SKM-1 (cell line): Measurements from ENCODE around the gene MYO7A.

Experiments used
- DNase-seq: peaks from one replicate; lab custom pipeline; 2025; ENCODE audit not compliant: unreplicated experiment; lab: John Stamatoyannopoulos, UW

MYO7A gene

GRCh38 chr11:77198440-77198849 is 70.4 kb downstream of the MYO7A start:
- peak; percentile 35 for DNase-seq

- no peak for DNase-seq
Measured at GRCh38 chr11:77199137-77199745, 71.2 kb downstream of the MYO7A start.

DNA sequence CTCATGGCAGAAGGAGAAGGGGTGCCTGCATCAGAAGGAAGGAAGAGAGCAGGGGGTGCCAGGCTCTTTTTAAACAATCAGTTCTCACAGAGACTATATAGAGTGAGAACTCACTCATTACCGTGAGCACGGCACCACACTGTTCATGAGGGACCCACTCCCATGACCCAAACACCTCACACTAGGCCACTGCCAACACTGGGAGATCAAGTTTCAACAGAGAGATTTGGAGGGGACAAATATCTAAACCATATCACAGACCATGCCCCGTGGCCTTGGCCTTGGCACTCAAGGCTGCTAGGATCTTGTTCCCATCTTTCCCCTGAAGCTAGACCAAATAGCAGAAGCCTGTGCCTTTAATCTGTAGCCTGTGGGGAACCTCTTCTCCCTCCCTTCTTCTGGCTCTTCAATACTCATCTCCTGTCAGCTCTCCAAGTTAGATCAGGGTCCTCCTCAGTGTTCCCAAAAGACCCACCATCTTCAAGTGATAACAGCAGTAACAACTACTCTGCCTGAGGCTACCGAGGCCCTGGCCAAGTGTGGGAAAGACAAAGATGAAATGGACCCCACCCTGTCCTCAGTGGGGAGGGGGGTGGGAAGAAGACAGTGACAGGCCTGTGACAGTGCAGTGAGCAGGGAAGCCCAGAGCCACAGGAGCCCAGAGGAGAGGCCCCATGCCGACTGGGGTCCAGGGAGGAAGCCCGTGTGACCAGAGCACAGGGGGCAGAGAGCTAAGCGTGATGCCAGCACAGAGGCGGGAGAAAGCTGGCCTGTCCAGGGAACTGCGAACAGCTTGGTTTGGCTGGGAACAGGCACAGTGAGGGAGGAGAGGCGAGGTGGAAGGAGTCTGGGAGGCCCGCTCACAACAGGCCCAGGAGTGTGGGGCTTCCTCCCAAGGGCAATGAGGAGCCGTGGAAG is 72.6 kb downstream of the MYO7A start:
- DNase-seq: no peak

DNA sequence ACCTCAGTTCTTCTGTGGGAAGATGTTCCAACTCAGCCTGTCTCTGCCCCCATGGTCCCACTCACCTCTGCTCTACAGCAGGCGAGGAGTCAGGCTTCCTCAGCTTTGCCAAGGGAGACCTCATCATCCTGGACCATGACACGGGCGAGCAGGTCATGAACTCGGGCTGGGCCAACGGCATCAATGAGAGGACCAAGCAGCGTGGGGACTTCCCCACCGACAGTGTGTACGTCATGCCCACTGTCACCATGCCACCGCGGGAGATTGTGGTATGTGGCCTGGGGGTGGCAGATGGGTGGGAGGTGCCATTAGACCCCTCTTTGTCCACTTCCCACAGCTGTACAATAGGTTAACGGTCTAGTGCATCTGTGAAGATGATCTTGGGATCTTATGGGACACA is 73.3 kb downstream of the MYO7A start:
- DNase-seq: no peak

GRCh38 chr11:77201991-77202841 is 74.2 kb downstream of the MYO7A start:
- DNase-seq: no peak

DNA sequence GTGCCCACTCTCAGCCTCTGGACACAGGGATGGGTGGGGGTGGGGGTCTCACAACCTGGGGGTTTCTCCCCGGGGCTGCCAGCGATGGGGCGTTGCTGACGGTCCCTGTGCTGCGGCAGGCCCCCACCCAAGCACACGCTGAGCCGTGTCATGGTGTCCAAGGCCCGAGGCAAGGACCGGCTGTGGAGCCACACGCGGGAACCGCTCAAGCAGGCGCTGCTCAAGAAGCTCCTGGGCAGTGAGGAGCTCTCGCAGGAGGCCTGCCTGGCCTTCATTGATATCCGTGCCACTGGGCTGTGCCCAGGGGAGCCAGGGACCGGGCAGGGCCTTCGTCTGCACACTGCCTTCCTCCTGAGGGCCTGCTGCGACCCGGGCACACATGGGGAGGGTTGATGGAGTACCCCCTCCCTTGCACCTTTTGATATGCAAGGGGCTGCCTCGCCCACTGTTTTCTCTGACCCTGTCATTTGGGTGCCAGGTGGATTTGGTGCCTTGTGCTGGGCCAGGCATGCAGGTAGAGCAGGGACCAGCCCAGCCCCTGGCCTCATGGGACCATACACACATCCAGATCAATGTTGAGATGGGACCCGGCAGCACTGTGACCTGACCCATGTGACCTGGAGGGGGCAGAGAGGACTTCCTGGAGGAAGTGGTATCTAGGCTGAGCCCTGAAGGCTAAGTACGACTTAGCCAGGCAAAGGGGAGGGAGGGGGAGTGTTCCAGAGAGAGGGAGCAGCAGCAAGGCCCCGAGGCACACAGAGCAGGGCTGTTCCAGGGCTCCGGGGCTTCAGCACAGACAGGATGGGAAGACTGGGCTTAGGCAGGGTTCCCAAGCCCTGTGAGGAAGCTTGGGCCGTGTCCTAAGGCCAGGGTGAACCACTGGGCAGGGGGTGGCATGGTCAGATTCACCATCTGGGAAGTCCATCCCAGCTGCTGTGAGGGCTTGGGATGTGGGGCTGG is 75.2 kb downstream of the MYO7A start:
- peak; percentile 5 for DNase-seq

GRCh38 chr11:77203901-77204753 is 76.1 kb downstream of the MYO7A start:
- DNase-seq: no peak

- DNase-seq: no peak
Measured at GRCh38 chr11:77204754-77205466, 76.9 kb downstream of the MYO7A start.

- no peak for DNase-seq
Measured at GRCh38 chr11:77205467-77206263, 77.6 kb downstream of the MYO7A start.

DNA sequence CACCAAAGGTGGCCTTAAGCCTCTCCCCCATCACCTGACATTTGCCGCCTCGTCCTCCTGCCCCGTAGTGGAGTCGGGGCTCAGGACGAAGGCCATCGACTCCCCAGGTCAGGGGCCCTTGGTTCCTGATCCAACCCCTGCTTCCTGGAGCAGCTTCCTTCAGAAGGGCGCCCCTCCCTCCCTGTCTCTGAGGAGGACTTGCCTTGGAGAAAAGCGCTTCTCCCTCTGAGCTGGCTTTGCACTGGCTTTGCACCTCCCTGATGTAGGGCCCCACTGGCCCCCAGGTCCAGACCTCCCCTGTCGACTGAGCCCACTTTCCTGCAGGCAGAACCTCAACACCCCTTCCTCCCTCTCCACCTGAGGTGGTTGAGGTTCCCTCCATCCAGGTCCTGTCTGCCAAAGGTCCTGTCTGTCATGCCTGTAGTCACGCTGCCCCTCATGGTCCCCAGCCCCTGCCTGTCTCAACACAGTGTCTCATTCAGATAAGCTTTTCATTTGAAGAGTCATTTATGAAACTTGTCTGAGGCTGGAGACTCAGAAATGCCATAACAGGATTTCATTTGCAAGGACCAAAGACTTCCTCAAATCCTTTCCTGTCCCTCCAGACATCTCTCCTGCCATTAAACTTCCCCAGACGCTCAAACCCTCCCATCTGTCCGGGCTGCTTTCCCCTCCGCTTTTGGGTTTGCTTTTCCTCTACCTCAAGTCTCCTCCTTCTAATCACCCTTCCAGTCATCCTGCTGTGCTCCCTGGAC is 78.4 kb downstream of the MYO7A start:
- no peak for DNase-seq

DNA sequence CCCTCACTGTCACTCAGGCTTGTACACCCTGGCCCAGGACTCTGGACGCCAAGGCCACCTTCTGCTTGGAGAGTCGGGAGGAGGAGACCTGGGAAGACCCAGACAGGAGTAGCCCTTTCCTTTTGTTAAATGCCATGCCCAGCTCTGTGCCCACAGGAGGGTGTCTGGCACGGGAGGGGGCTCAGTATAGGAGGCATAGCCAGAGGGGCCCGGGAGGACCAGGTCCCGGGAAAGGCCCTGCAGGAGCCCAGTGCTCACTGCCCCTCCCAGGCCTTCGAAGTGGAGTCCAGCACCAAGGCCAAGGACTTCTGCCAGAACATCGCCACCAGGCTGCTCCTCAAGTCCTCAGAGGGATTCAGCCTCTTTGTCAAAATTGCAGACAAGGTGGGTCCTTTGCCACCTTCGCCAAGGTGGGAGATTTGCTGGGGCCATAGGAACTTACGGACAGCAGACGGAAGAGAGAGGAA is 79.0 kb downstream of the MYO7A start:
- DNase-seq: no peak

- no peak for DNase-seq
Measured at GRCh38 chr11:77207618-77208313, 79.7 kb downstream of the MYO7A start.

GRCh38 chr11:77208535-77208934 is 80.5 kb downstream of the MYO7A start:
- no peak for DNase-seq

DNA sequence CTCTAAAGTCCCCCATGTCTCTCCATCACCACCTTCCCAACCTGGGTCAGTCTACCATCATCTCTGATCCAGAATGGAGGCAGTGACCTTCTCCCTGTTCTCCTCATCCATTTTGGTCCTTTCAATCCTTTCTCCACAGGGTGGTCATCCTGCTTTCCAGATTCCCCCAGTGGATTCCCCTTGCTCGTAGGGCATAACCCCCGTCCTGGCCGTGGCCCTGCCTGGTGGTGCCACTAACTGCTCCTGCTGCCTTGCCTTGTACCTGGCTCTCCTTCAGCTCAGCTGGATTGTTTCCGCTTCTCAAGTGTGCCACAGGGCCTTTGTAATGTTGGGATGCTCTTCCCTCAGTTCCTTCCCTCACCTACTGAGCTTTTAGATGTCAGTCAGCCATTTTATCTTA is 81.6 kb downstream of the MYO7A start:
- DNase-seq: no peak

DNA sequence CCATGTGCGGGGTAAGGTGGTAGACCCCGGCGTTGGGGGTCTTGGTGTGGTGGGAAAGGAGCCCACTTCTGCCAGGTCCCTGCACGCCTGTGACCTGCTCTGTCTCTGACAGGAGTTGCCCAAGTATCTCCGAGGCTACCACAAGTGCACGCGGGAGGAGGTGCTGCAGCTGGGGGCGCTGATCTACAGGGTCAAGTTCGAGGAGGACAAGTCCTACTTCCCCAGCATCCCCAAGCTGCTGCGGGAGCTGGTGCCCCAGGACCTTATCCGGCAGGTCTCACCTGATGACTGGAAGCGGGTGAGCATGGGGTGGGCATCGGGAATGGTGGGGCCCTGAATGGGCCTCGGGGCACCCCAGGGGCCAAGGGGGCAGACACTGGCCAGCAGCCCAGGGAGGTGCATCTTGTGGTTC is 83.0 kb downstream of the MYO7A start:
- no peak for DNase-seq

GRCh38 chr11:77211594-77212251 is 83.7 kb downstream of the MYO7A start:
- no peak for DNase-seq
